Measurements from ENCODE around the gene MGMT. TPM values are rescaled to one million over a fixed set of nuclear protein-coding genes. Genes with fewer than 3 reads are reported as not detected.

MGMT gene
- total RNA-seq: 10 to 100 TPM in 3 of 5 donors, 1 to 10 TPM in 2; 1.2 to 37.8 (median 18.3) TPM
- polyA plus RNA-seq: 10 to 100 TPM; 17.8 to 31.3 (median 24.3) TPM
- long read RNA-seq, donor 1, transcript MGMT-201 (5 exons, 1,759 nt): major isoform, 16 of 16 reads
- long read RNA-seq, donor 1, partial matches to known transcripts: 0 of 16 reads
- long read RNA-seq, donor 1, other reads (novel, unspliced or antisense): 0 of 16 reads
- long read RNA-seq, donor 2, transcript MGMT-201 (5 exons, 1,759 nt): major isoform, 22 of 22 reads
- long read RNA-seq, donor 2, partial matches to known transcripts: 0 of 22 reads
- long read RNA-seq, donor 2, other reads (novel, unspliced or antisense): 0 of 22 reads
- long read RNA-seq, donor 3, transcript MGMT-201 (5 exons, 1,759 nt): major isoform, 9 of 9 reads
- long read RNA-seq, donor 3, partial matches to known transcripts: 0 of 9 reads
- long read RNA-seq, donor 3, other reads (novel, unspliced or antisense): 0 of 9 reads
- long read RNA-seq, donor 4: 0 reads
- long read RNA-seq, donor 5, transcript MGMT-201 (5 exons, 1,759 nt): major isoform, 5 of 5 reads
- long read RNA-seq, donor 5, partial matches to known transcripts: 0 of 5 reads
- long read RNA-seq, donor 5, other reads (novel, unspliced or antisense): 0 of 5 reads
- long read RNA-seq, donor 6, transcript MGMT-201 (5 exons, 1,759 nt): major isoform, 63 of 78 reads
- long read RNA-seq, donor 6, partial matches to known transcripts: 6 of 78 reads
- long read RNA-seq, donor 6, other reads (novel, unspliced or antisense): 6 of 78 reads
- long read RNA-seq, donor 7, transcript MGMT-201 (5 exons, 1,759 nt): major isoform, 28 of 29 reads
- long read RNA-seq, donor 7, partial matches to known transcripts: 0 of 29 reads
- long read RNA-seq, donor 7, other reads (novel, unspliced or antisense): 0 of 29 reads
- long read RNA-seq, donor 8, transcript MGMT-201 (5 exons, 1,759 nt): major isoform, 19 of 20 reads
- long read RNA-seq, donor 8, partial matches to known transcripts: 0 of 20 reads
- long read RNA-seq, donor 8, other reads (novel, unspliced or antisense): 0 of 20 reads
- long read RNA-seq, donor 9, transcript MGMT-201 (5 exons, 1,759 nt): major isoform, 16 of 16 reads
- long read RNA-seq, donor 9, partial matches to known transcripts: 0 of 16 reads
- long read RNA-seq, donor 9, other reads (novel, unspliced or antisense): 0 of 16 reads
- long read RNA-seq, donor 10, transcript MGMT-201 (5 exons, 1,759 nt): major isoform, 10 of 10 reads
- long read RNA-seq, donor 10, partial matches to known transcripts: 0 of 10 reads
- long read RNA-seq, donor 10, other reads (novel, unspliced or antisense): 0 of 10 reads

- Histone ChIP-seq H3K27ac (peak within 1 kb of the TSS; percentile 75 to 87 (median 83)), H3K36me3 (peaks cover 0 to 17% (median 8%) of the 10 kb centered on the region in 4 donors), H3K4me3 (peak within 1 kb of the TSS; percentile 67 to 83 (median 70)), H3K9me3 (no peaks in the 10 kb centered on the region), H3K4me1 (peaks cover 11 to 29% (median 20%) of the 10 kb centered on the region in 4 donors), H3K27me3 (no peaks in the 10 kb centered on the region)
- TF ChIP-seq EP300 (IDR thresholded peaks at IDR 0.05): no peak
- TF ChIP-seq POLR2AphosphoS5 (IDR thresholded peaks at IDR 0.05): peak; percentile 48 to 87 (median 65)
- TF ChIP-seq, protein P1, sequence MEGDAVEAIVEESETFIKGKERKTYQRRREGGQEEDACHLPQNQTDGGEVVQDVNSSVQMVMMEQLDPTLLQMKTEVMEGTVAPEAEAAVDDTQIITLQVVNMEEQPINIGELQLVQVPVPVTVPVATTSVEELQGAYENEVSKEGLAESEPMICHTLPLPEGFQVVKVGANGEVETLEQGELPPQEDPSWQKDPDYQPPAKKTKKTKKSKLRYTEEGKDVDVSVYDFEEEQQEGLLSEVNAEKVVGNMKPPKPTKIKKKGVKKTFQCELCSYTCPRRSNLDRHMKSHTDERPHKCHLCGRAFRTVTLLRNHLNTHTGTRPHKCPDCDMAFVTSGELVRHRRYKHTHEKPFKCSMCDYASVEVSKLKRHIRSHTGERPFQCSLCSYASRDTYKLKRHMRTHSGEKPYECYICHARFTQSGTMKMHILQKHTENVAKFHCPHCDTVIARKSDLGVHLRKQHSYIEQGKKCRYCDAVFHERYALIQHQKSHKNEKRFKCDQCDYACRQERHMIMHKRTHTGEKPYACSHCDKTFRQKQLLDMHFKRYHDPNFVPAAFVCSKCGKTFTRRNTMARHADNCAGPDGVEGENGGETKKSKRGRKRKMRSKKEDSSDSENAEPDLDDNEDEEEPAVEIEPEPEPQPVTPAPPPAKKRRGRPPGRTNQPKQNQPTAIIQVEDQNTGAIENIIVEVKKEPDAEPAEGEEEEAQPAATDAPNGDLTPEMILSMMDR (IDR thresholded peaks at IDR 0.05): no peak
- no peak for TF ChIP-seq POLR2A (IDR thresholded peaks at IDR 0.05)
- 2 to 5% (median 3%) methylated on average over 42 to 85 of the region's 85 CpGs; no CpG with 5 or more reads in 1 of the 5 donors for WGBS, 5 donors
- intact Hi-C loops (cut with DNase I; ENCODE audit: low total_unique reads): loop anchor here (10.0 kb wide), 1 partner anchor 648 kb away; the partner anchor contains the start of gene C10orf143
- DNase-seq: peak; percentile 97 to 98
These were observed at the start of gene MGMT for GRCh38 chr10:129466703-129467358. Gene MGMT, plus strand, starts transcription at chr10:129467241.

DNA sequence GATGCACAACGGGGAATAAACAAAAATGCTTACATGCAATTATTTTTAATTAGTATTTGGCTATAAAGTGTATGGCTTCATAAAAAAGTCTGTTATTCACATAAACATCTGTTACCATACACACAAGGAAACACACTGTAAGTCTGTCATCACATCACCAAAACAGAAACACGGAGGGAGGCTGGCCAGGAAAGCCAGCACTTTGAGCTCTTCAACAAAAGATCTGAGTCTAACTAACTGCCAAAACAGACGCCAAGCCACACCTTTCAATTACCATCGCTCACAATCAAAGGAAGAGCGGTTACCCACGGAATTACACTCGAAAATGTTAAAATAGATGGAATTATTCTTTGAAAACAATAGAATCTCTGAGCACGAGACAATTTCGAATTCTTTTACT is 49.2 kb upstream of the MGMT start:
- peak in 1 of 2 donors; percentile 51 for DNase-seq
- peaks cover 0 to 17% (median 0%) of the 10 kb centered on the region in 3 donors for H3K27me3 ChIP-seq
- WGBS, 5 donors: 59 to 65% (median 63%) methylated on average over 9 of the region's 9 CpGs
- no peaks in the 10 kb centered on the region for H3K4me1 ChIP-seq
- H3K9me3 ChIP-seq: no peaks in the 10 kb centered on the region
- no peak overlapping the region for H3K4me3 ChIP-seq
- TF ChIP-seq POLR2A (IDR thresholded peaks at IDR 0.05) (no peak), POLR2AphosphoS5 (IDR thresholded peaks at IDR 0.05) (no peak), EP300 (IDR thresholded peaks at IDR 0.05) (no peak)
- TF ChIP-seq, protein P1 (IDR thresholded peaks at IDR 0.05): no peak
- H3K36me3 ChIP-seq: no peaks in the 10 kb centered on the region
- no peak overlapping the region for H3K27ac ChIP-seq
- intact Hi-C loops (cut with DNase I; ENCODE audit: low total_unique reads): no loop called here

- DNase-seq: no peak
- Histone ChIP-seq H3K4me3 (no peak overlapping the region), H3K4me1 (no peaks in the 10 kb centered on the region), H3K9me3 (no peaks in the 10 kb centered on the region), H3K27ac (no peak overlapping the region), H3K36me3 (no peaks in the 10 kb centered on the region), H3K27me3 (peaks cover 0 to 17% (median 0%) of the 10 kb centered on the region in 3 donors)
- WGBS, 5 donors: 91 to 95% (median 92%) methylated on average over 8 to 17 of the region's 17 CpGs
- intact Hi-C loops (cut with DNase I; ENCODE audit: low total_unique reads): no loop called here
- TF ChIP-seq POLR2AphosphoS5 (IDR thresholded peaks at IDR 0.05) (no peak), POLR2A (IDR thresholded peaks at IDR 0.05) (no peak), EP300 (IDR thresholded peaks at IDR 0.05) (no peak)
- TF ChIP-seq, protein P1 (IDR thresholded peaks at IDR 0.05): no peak
These were observed 48.4 kb upstream of the MGMT start for GRCh38 chr10:129418496-129419225.
